Right lobe of liver (tissue), 6 donors: ENCODE results near the gene PTTG1. TPM values are rescaled to one million over a fixed set of nuclear protein-coding genes. Genes with fewer than 3 reads are reported as not detected.

ENCODE experiments used
- ATAC-seq, 4 donors: fragments of 200-7000 bp; cut with Tn5 transposase; one replicate each; pipeline ENCODE4 v1.9.1; 2020; ENCODE audit warnings: mild to moderate bottlenecking in 4 of 4, moderate library complexity in 4 of 4
- DNase-seq, 3 donors: peaks; one replicate each; pipeline ENCODE4 v3.0.0-alpha.2; 2020
- H3K27ac ChIP-seq, 3 donors: fragments of 200-600 bp; one replicate each; pipeline ENCODE4 v1.8.0; 2022
- H3K27me3 ChIP-seq, 2 donors: fragments of 200-600 bp; one replicate each; pipeline ENCODE4 v1.8.0; 2022
- H3K36me3 ChIP-seq, 4 donors: fragments of 200-600 bp; sonication (generic) in 1 of 4; one replicate each; pipeline versions ENCODE4 v1.5.1 to v1.8.0; 2017 to 2022; ENCODE audit warnings: control low read depth in 1 of 4
- H3K4me1 ChIP-seq, 4 donors: fragments of 200-600 bp; sonication (generic) in 1 of 4; one replicate each; pipeline versions ENCODE4 v1.5.1 to v1.8.0; 2017 to 2022; ENCODE audit warnings: control low read depth in 1 of 4
- H3K4me3 ChIP-seq, 3 donors: fragments of 200-600 bp; one replicate each; pipeline ENCODE4 v1.8.0; 2022
- H3K9me3 ChIP-seq, 4 donors: fragments of 200-600 bp; sonication (generic) in 1 of 4; one replicate each; pipeline versions ENCODE4 v1.5.1 to v1.8.0; 2017 to 2022; ENCODE audit warnings: control low read depth in 1 of 4
- POLR2A ChIP-seq: fragments of 450-650 bp; IDR thresholded peaks from one replicate; pipeline ENCODE4 v1.6.1; 2017; ENCODE audit warnings: antibody characterized with exemption, mild to moderate bottlenecking
- WGBS: methylation state at CpG from one replicate; pipeline ENCODE4 v1.1.6; 2018; ENCODE audit warnings: low coverage, low lambda C conversion rate; ENCODE audit not compliant: insufficient coverage; ENCODE audit errors: missing lambda C conversion rate; 5-methylcytosine and 5-hydroxymethylcytosine counted together
- intact Hi-C, 2 donors: fragments of 100-400 bp; cut with DNase I; formaldehyde crosslinking; loops; one replicate each; pipeline versions ENCODE4 v1.11.2 to v1.14.1; 2022
- total RNA-seq, 6 experiments: library from RNA; depleted of rRNA in 2 of 6; stranded (reverse); fragments of >200 nt in 2 of 6; fragmentation: NEBNext Ultra II Directional in 3 of 6; extraction: Animal tissue kit (Norgen Biotek cat#: 25700) in 3 of 6; gene quantifications; one replicate each; pipeline versions ENCODE4 v1.1.0 to v1.2.4, GENCODE V29; 2016 to 2023
- TF ChIP-seq, protein P1 (sequence below), 4 donors: fragments of 200-600 bp in 3 of 4; fragments of 450-650 bp in 1 of 4; IDR thresholded peaks; one replicate each; pipeline versions ENCODE4 v1.5.1 to v1.8.0; 2016 to 2022; ENCODE audit warnings: antibody characterized with exemption in 4 of 4, mild to moderate bottlenecking in 2 of 4
- donor health status: DM: no; HTN: yes; CAD: no.
- donor health status: DM: no; HTN: no; CAD: no.
- donor health status: DM: no; HTN: no; CAD: no.
- donor health status: DM: no; HTN: yes; CAD: no.
- donor health status: DM: no; HTN: yes; CAD: no.

Gene PTTG1
- total RNA-seq, 6 experiments from 2014 or later = 0.51 to 5.9 (median 2.6) TPM

DNA sequence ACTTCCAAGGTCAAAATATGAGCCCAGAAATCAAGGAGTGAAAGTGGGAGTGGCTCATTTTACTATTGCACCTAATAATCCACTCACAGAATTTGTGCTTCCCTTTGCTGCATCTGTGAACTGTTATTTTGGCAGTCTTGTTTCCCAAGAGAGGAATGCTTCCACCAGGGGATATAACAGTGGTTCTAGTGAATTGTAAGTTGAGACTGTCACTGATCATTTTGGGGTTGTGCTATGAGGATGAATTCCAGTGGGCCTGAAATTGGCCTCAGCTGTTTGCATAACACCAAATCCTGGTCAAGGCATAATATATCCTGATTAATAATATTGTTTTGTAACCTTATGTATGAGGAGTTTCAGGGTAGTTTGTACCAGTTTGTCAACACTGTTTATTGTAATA, 36.2 kb upstream of the PTTG1 start:
- Histone ChIP-seq H3K27ac (no peak overlapping the region), H3K36me3 (no peaks in the 10 kb centered on the region), H3K27me3 (no peaks in the 10 kb centered on the region), H3K9me3 (no peaks in the 10 kb centered on the region), H3K4me1 (no peaks in the 10 kb centered on the region), H3K4me3 (no peak overlapping the region)
- intact Hi-C loops = no loop called here
- TF ChIP-seq POLR2A = no peak
- TF ChIP-seq, protein P1, sequence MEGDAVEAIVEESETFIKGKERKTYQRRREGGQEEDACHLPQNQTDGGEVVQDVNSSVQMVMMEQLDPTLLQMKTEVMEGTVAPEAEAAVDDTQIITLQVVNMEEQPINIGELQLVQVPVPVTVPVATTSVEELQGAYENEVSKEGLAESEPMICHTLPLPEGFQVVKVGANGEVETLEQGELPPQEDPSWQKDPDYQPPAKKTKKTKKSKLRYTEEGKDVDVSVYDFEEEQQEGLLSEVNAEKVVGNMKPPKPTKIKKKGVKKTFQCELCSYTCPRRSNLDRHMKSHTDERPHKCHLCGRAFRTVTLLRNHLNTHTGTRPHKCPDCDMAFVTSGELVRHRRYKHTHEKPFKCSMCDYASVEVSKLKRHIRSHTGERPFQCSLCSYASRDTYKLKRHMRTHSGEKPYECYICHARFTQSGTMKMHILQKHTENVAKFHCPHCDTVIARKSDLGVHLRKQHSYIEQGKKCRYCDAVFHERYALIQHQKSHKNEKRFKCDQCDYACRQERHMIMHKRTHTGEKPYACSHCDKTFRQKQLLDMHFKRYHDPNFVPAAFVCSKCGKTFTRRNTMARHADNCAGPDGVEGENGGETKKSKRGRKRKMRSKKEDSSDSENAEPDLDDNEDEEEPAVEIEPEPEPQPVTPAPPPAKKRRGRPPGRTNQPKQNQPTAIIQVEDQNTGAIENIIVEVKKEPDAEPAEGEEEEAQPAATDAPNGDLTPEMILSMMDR (IDR thresholded peaks at IDR 0.05) = no peak
- ATAC-seq (no peak), DNase-seq (no peak)

DNA sequence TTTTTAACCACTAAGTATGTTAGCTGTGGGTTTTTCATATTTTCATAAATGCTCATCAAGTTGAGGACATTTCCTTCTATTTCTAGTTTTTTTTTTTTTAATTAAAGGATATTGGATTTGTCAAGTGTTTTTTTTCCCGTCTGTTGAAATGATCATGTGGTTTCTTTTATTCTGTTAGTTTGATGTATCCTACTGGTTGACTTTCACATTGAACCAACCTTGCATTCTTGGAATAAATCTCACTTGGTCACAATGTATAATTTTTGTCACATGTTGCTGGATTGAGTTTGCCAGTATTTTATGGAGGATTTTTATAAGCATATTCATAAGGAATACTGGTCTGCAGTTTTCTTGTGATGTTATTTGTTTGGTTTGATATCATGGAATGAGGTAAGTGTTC, 34.2 kb upstream of the PTTG1 start:
- WGBS = 86% methylated on average over 1 of the region's 1 CpG
- no peak for TF ChIP-seq POLR2A
- TF ChIP-seq, protein P1 (IDR thresholded peaks at IDR 0.05) = no peak
- H3K4me1 ChIP-seq = peaks cover 0 to 3% (median 0%) of the 10 kb centered on the region in 4 donors
- no peak overlapping the region for H3K27ac ChIP-seq
- intact Hi-C loops = no loop called here
- no peaks in the 10 kb centered on the region for H3K27me3 ChIP-seq
- ATAC-seq = no peak
- DNase-seq = no peak
- no peak overlapping the region for H3K4me3 ChIP-seq
- H3K9me3 ChIP-seq = no peaks in the 10 kb centered on the region
- no peaks in the 10 kb centered on the region for H3K36me3 ChIP-seq

DNA sequence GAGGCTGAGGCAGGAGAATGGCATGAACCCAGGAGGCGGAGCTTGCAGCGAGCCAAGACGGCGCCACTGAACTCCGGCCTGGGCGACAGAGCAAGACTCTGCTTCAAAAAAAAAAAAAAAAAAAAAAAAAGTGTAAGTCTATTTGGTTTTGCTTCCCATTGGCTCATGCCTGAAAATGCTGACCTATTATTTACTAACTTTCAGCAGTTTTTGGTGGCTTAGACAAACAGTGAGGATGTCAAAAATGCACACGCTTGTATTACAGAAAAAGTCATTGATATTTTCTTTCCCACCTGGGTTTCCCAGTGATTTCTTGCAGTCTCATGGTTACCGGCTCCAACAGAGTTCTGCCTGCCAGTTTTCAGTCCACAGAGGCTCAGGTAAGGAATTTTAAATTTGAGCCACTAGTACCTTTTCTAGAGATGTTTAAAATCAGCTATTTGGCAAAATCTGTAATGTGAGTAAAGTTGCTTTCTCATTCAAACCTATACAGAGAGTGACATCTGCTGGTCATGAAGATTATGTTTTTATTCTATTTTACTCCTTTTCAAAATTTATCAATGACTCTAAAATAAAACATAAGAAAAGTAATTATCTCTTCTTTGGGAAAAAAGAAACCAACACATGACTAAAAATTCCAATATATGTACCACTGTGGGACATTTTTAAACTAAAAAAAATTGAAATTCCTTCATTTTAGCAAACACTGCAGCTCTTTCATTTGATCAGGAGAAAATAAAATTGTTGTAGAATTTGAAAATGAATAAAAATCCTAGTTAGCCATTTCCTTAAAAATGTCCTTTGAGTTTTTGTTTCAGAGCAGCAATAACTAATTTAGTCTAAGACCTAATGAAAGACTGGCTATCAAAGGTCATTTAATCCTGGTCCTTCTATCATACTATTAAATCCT, 30.6 kb upstream of the PTTG1 start:
- TF ChIP-seq, protein P1 (IDR thresholded peaks at IDR 0.05) = peak; percentile 40 to 55 (median 52)
- no peak for TF ChIP-seq POLR2A
- DNase-seq (no peak), ATAC-seq (peak; percentile 56 to 76 (median 68))
- H3K4me3 ChIP-seq = no peak overlapping the region
- peaks cover 0 to 3% (median 0%) of the 10 kb centered on the region in 4 donors for H3K4me1 ChIP-seq
- no peaks in the 10 kb centered on the region for H3K36me3 ChIP-seq
- 15% methylated on average over 2 of the region's 8 CpGs for WGBS
- H3K27me3 ChIP-seq = no peaks in the 10 kb centered on the region
- H3K27ac ChIP-seq = no peak overlapping the region
- intact Hi-C loops = no loop called here
- no peaks in the 10 kb centered on the region for H3K9me3 ChIP-seq

DNA sequence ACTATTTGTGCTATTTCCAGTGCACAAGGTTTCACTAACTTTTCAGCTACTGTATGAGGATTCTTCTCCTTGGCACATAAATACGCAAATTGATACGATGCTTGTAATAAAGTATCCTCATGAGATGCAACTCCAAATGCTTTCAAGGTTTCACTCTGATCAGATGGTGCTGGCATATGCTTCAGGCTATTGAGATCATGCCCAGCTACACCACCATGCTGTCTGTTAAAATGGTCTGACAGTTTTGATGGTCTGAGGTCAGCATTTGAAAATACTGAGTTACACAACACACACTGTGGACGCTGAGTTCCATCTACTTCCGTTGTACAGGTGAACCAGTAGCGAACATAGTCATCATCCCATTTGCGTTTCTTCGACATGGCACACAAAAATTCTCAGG, 26.5 kb upstream of the PTTG1 start:
- no peak for ATAC-seq
- no peak for DNase-seq
- no peaks in the 10 kb centered on the region for H3K27me3 ChIP-seq
- intact Hi-C loops = no loop called here
- peaks cover 0 to 10% (median 1%) of the 10 kb centered on the region in 4 donors for H3K4me1 ChIP-seq
- TF ChIP-seq POLR2A = no peak
- TF ChIP-seq, protein P1 (IDR thresholded peaks at IDR 0.05) = no peak
- H3K27ac ChIP-seq = no peak overlapping the region
- WGBS = 96% methylated on average over 7 of the region's 7 CpGs
- no peaks in the 10 kb centered on the region for H3K36me3 ChIP-seq
- H3K9me3 ChIP-seq = no peaks in the 10 kb centered on the region
- H3K4me3 ChIP-seq = no peak overlapping the region
